ENCODE data around the gene C1orf35.
A peak's percentile ranks its signal among the peaks of the same experiment; 100 is the strongest.

Gene C1orf35

GRCh38 chr1:228063251-228064191 is 39.6 kb downstream of the C1orf35 start:
- DNase-seq (ENCODE audit: low read depth in 3 of 3), result no peak

- no peak for DNase-seq (ENCODE audit: low read depth in 3 of 3)
Observed at GRCh38 chr1:228062812-228063211, 40.3 kb downstream of the C1orf35 start.

- no peak for DNase-seq (ENCODE audit: low read depth in 3 of 3)
Observed at GRCh38 chr1:228062085-228062791, 40.9 kb downstream of the C1orf35 start.

- no peak for DNase-seq (ENCODE audit: low read depth in 3 of 3)
Observed at GRCh38 chr1:228061411-228062084, 41.6 kb downstream of the C1orf35 start.

- DNase-seq (ENCODE audit: low read depth in 3 of 3), result no peak
Observed at GRCh38 chr1:228060458-228061190, 42.5 kb downstream of the C1orf35 start.

GRCh38 chr1:228059634-228060457 is 43.3 kb downstream of the C1orf35 start:
- DNase-seq (ENCODE audit: low read depth in 3 of 3), result peak; percentile 55 to 84 (median 79)

- peak in 1 of 3 donors; percentile 23 for DNase-seq (ENCODE audit: low read depth in 3 of 3)
Observed at GRCh38 chr1:228058949-228059633, 44.0 kb downstream of the C1orf35 start.

- no peak for DNase-seq (ENCODE audit: low read depth in 3 of 3)
Observed at GRCh38 chr1:228058172-228058948, 44.8 kb downstream of the C1orf35 start.
